ENCODE measurements around the gene TIAM2. TPM values are rescaled to one million over a fixed set of nuclear protein-coding genes. Genes with fewer than 3 reads are reported as not detected.

Gene TIAM2
- total and polyA plus RNA-seq, 12 donors, result 4.0 to 24.7 (median 8.8) TPM

GRCh38 chr6:155030148-155030720 lies 35.1 kb downstream of the TIAM2 start:
- Histone ChIP-seq H3K9me3 (replicated peaks in 1 of 3) (no peaks in the 10 kb centered on the region), H3K27me3 (no peaks in the 10 kb centered on the region), H3K36me3 (replicated peaks in 1 of 2) (no peaks in the 10 kb centered on the region), H3K4me3 (no peak overlapping the region), H3K4me1 (replicated peaks in 1 of 2) (peaks cover 5 to 6% of the 10 kb centered on the region in 2 donors), H3K27ac (peak overlapping the region in 1 of 5 donors; percentile 4)
- intact Hi-C loops (cut with DNase I), result no loop called here
- DNase-seq, result peak in 2 of 7 donors; percentile 13 to 31
- TF ChIP-seq, protein P1, sequence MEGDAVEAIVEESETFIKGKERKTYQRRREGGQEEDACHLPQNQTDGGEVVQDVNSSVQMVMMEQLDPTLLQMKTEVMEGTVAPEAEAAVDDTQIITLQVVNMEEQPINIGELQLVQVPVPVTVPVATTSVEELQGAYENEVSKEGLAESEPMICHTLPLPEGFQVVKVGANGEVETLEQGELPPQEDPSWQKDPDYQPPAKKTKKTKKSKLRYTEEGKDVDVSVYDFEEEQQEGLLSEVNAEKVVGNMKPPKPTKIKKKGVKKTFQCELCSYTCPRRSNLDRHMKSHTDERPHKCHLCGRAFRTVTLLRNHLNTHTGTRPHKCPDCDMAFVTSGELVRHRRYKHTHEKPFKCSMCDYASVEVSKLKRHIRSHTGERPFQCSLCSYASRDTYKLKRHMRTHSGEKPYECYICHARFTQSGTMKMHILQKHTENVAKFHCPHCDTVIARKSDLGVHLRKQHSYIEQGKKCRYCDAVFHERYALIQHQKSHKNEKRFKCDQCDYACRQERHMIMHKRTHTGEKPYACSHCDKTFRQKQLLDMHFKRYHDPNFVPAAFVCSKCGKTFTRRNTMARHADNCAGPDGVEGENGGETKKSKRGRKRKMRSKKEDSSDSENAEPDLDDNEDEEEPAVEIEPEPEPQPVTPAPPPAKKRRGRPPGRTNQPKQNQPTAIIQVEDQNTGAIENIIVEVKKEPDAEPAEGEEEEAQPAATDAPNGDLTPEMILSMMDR (IDR thresholded peaks at IDR 0.05), result no peak
- TF ChIP-seq POLR2A (IDR thresholded peaks at IDR 0.05), result no peak
- 63 to 70% (median 67%) methylated on average over 8 of the region's 8 CpGs for WGBS, 4 donors

GRCh38 chr6:155031091-155031490 lies 36.0 kb downstream of the TIAM2 start:
- 93 to 100% (median 95%) methylated on average over 1 of the region's 1 CpG for WGBS, 4 donors
- no peak for DNase-seq

GRCh38 chr6:155033021-155033791 lies 38.1 kb downstream of the TIAM2 start:
- peak in 1 of 7 donors; percentile 11 for DNase-seq
- Histone ChIP-seq H3K9me3 (replicated peaks in 1 of 3) (no peaks in the 10 kb centered on the region), H3K27me3 (no peaks in the 10 kb centered on the region), H3K36me3 (replicated peaks in 1 of 2) (no peaks in the 10 kb centered on the region), H3K4me1 (replicated peaks in 1 of 2) (no peaks in the 10 kb centered on the region), H3K27ac (no peak overlapping the region), H3K4me3 (no peak overlapping the region)
- intact Hi-C loops (cut with DNase I), result no loop called here
- WGBS, 4 donors, result 84 to 91% (median 88%) methylated on average over 13 of the region's 13 CpGs
- no peak for TF ChIP-seq POLR2A (IDR thresholded peaks at IDR 0.05)
- TF ChIP-seq, protein P1 (IDR thresholded peaks at IDR 0.05), result no peak

More at GRCh38 chr6:155031091-155031490, 36.0 kb downstream of the TIAM2 start:
- Histone ChIP-seq H3K27ac (no peak overlapping the region), H3K4me1 (replicated peaks in 1 of 2) (peaks cover 2 to 6% of the 10 kb centered on the region in 2 donors), H3K9me3 (replicated peaks in 1 of 3) (no peaks in the 10 kb centered on the region), H3K36me3 (replicated peaks in 1 of 2) (no peaks in the 10 kb centered on the region), H3K27me3 (no peaks in the 10 kb centered on the region), H3K4me3 (no peak overlapping the region)
- TF ChIP-seq, protein P1 (IDR thresholded peaks at IDR 0.05), result no peak
- no peak for TF ChIP-seq POLR2A (IDR thresholded peaks at IDR 0.05)
- intact Hi-C loops (cut with DNase I), result no loop called here

GRCh38 chr6:155036907-155037306 lies 41.8 kb downstream of the TIAM2 start:
- Histone ChIP-seq H3K9me3 (replicated peaks in 1 of 3) (no peaks in the 10 kb centered on the region), H3K27ac (no peak overlapping the region), H3K4me3 (no peak overlapping the region), H3K36me3 (replicated peaks in 1 of 2) (no peaks in the 10 kb centered on the region), H3K4me1 (replicated peaks in 1 of 2) (peaks cover 0 to 2% of the 10 kb centered on the region in 2 donors), H3K27me3 (no peaks in the 10 kb centered on the region)
- TF ChIP-seq POLR2A (IDR thresholded peaks at IDR 0.05), result no peak
- TF ChIP-seq, protein P1 (IDR thresholded peaks at IDR 0.05), result no peak
- no peak for DNase-seq
- WGBS, 4 donors, result 81 to 91% (median 86%) methylated on average over 8 of the region's 8 CpGs
- intact Hi-C loops (cut with DNase I), result no loop called here

Data from adrenal gland (tissue), 12 donors.